Trophoblast cell (in vitro differentiated cells and primary cell): ENCODE data around the gene ANO10.
A peak's percentile ranks its signal among the peaks of the same experiment; 100 is the strongest.
"Not testable (repeated sequence)": the region's sequence is repeated elsewhere in the genome, so short reads cannot be mapped to it uniquely, and the experiment has no call there.

ENCODE experiments used
- DNase-seq, 2 donors: peaks; one replicate each; pipeline ENCODE4 v3.0.0-alpha.2; 2016
- H2AFZ ChIP-seq: 2 replicates; pipeline ENCODE4 v1.6.1; 2013; ENCODE audit warnings: low read length, moderate library complexity, mild to moderate bottlenecking; ENCODE audit not compliant: insufficient read depth, poor library complexity
- H2AK5ac ChIP-seq: 2 replicates; pipeline ENCODE4 v1.6.1; 2013; ENCODE audit warnings: mild to moderate bottlenecking, low read length
- H2BK120ac ChIP-seq: 2 replicates; pipeline ENCODE4 v1.6.1; 2013; ENCODE audit warnings: low read length, mild to moderate bottlenecking, moderate library complexity; ENCODE audit not compliant: insufficient read depth, poor library complexity
- H2BK12ac ChIP-seq: 2 replicates; pipeline ENCODE4 v1.6.1; 2013; ENCODE audit warnings: mild to moderate bottlenecking, low read length, moderate library complexity
- H2BK5ac ChIP-seq: 2 replicates; pipeline ENCODE4 v1.6.1; 2013; ENCODE audit warnings: low read length, low read depth, moderate library complexity, mild to moderate bottlenecking; ENCODE audit not compliant: poor library complexity
- H3K14ac ChIP-seq: 2 replicates; pipeline ENCODE4 v1.6.1; 2013; ENCODE audit warnings: mild to moderate bottlenecking, low read length
- H3K18ac ChIP-seq: 2 replicates; pipeline ENCODE4 v1.6.1; 2013; ENCODE audit warnings: mild to moderate bottlenecking, low read length
- H3K23ac ChIP-seq: 2 replicates; pipeline ENCODE4 v1.6.1; 2013; ENCODE audit warnings: low read length
- H3K27ac ChIP-seq: 2 replicates; pipeline ENCODE4 v1.5.1; 2013; ENCODE audit warnings: low read depth, mild to moderate bottlenecking, inconsistent platforms, low read length, moderate library complexity
- H3K27me3 ChIP-seq: 2 replicates; pipeline ENCODE4 v1.6.1; 2013; ENCODE audit warnings: inconsistent platforms, mild to moderate bottlenecking, low read length, moderate library complexity; ENCODE audit not compliant: insufficient read depth
- H3K36me3 ChIP-seq, 2 experiments: 1 replicate in 1 of 2; 2 replicates in 1 of 2; pipeline ENCODE4 v1.6.1; 2013; ENCODE audit warnings: low read length in 2 of 2, mild to moderate bottlenecking in 2 of 2, moderate library complexity in 1 of 2; ENCODE audit not compliant: insufficient read depth in 2 of 2, control insufficient read depth in 1 of 2
- H3K4ac ChIP-seq: 2 replicates; pipeline ENCODE4 v1.6.1; 2013; ENCODE audit warnings: low read depth, mild to moderate bottlenecking, low read length, moderate library complexity
- H3K4me1 ChIP-seq, 2 experiments: 1 replicate in 1 of 2; 2 replicates in 1 of 2; pipeline ENCODE4 v1.6.1; 2013; ENCODE audit warnings: low read length in 2 of 2, mild to moderate bottlenecking in 2 of 2, moderate library complexity in 1 of 2; ENCODE audit not compliant: insufficient read depth in 2 of 2, control insufficient read depth in 1 of 2
- H3K4me2 ChIP-seq: 2 replicates; pipeline ENCODE4 v1.6.1; 2013; ENCODE audit warnings: inconsistent platforms, mild to moderate bottlenecking, low read length, moderate library complexity
- H3K4me3 ChIP-seq: 2 replicates; pipeline ENCODE4 v1.5.1; 2013; ENCODE audit warnings: mild to moderate bottlenecking, low read depth, low read length, inconsistent platforms
- H3K79me1 ChIP-seq: one replicate; pipeline ENCODE4 v1.6.1; 2013; ENCODE audit warnings: low read length
- H3K79me2 ChIP-seq: 2 replicates; pipeline ENCODE4 v1.6.1; 2013; ENCODE audit warnings: low read length, mild to moderate bottlenecking; ENCODE audit not compliant: control insufficient read depth, insufficient read depth, poor library complexity
- H3K9ac ChIP-seq: 2 replicates; pipeline ENCODE4 v1.6.1; 2013; ENCODE audit warnings: mild to moderate bottlenecking, low read length
- H3K9me3 ChIP-seq: 2 replicates; pipeline ENCODE4 v1.6.1; 2013; ENCODE audit warnings: low read depth, mild to moderate bottlenecking, control low read depth, inconsistent platforms, low read length; ENCODE audit not compliant: insufficient read depth
- H4K12ac ChIP-seq: 2 replicates; pipeline ENCODE4 v1.6.1; 2013; ENCODE audit warnings: low read depth, mild to moderate bottlenecking, low read length, moderate library complexity
- H4K8ac ChIP-seq: 2 replicates; pipeline ENCODE4 v1.6.1; 2013; ENCODE audit warnings: low read depth, mild to moderate bottlenecking, low read length, moderate library complexity
- H4K91ac ChIP-seq: one replicate; pipeline ENCODE4 v1.6.1; 2013; ENCODE audit warnings: low read depth, mild to moderate bottlenecking, low read length, moderate library complexity
- WGBS: extraction: QIAGEN DNeasy Blood & Tissue Kit; methylation state at CpG from one replicate; pipeline ENCODE4 v1.1.7; 2013; ENCODE audit warnings: missing lambda C conversion rate; ENCODE audit not compliant: insufficient read length, insufficient coverage; ENCODE audit errors: extremely low coverage; 5-methylcytosine and 5-hydroxymethylcytosine counted together

Gene ANO10

GRCh38 chr3:43481375-43481774 is 140.4 kb downstream of the ANO10 start:
- Histone ChIP-seq H3K4me2 (peak overlapping the region; percentile 31), H3K14ac (no peak overlapping the region), H3K9me3 (peaks cover 2% of the 10 kb centered on the region), H3K79me2 (peaks cover 2% of the 10 kb centered on the region), H4K12ac (no peak overlapping the region), H2BK5ac (no peak overlapping the region), H3K4me1 (peaks cover 2 to 18% of the 10 kb centered on the region in 2 experiments), H3K18ac (no peak overlapping the region), H3K4ac (no peak overlapping the region), H4K91ac (no peak overlapping the region), H2BK12ac (no peak overlapping the region), H2BK120ac (no peak overlapping the region), H2AK5ac (no peak overlapping the region), H3K9ac (no peak overlapping the region), H3K4me3 (no peak overlapping the region), H3K27ac (peak overlapping the region; percentile 33), H3K27me3 (no peaks in the 10 kb centered on the region), H3K36me3 (peaks cover 0 to 8% of the 10 kb centered on the region in 2 experiments), H2AFZ (no peak overlapping the region), H3K79me1 (peaks cover 6% of the 10 kb centered on the region), H4K8ac (no peak overlapping the region), H3K23ac (no peak overlapping the region)
- DNase-seq, result peak in 1 of 2 donors; percentile 43

GRCh38 chr3:43478839-43479238 is 143.0 kb downstream of the ANO10 start:
- not testable (repeated sequence) for H3K4me2 ChIP-seq, H3K18ac ChIP-seq, H2BK120ac ChIP-seq, H2AK5ac ChIP-seq, H3K79me2 ChIP-seq, H4K8ac ChIP-seq, H4K91ac ChIP-seq, H3K14ac ChIP-seq, H3K79me1 ChIP-seq, H2BK5ac ChIP-seq, H3K23ac ChIP-seq, H3K4me3 ChIP-seq, H3K4ac ChIP-seq, H3K9ac ChIP-seq, H3K36me3 ChIP-seq, H2BK12ac ChIP-seq, H4K12ac ChIP-seq, H3K9me3 ChIP-seq, DNase-seq, H3K27ac ChIP-seq, H3K27me3 ChIP-seq, H2AFZ ChIP-seq
- peaks cover 2 to 18% of the 10 kb centered on the region in 2 experiments for H3K4me1 ChIP-seq
- WGBS, result no CpG with 5 or more reads among the region's 2 CpGs

GRCh38 chr3:43478118-43478785 is 143.6 kb downstream of the ANO10 start:
- Histone ChIP-seq H3K9ac (no peak overlapping the region), H3K27me3 (no peaks in the 10 kb centered on the region), H3K36me3 (no peaks in the 10 kb centered on the region), H3K23ac (no peak overlapping the region), H2BK120ac (no peak overlapping the region), H3K18ac (no peak overlapping the region), H4K12ac (no peak overlapping the region), H3K79me2 (peaks cover 2% of the 10 kb centered on the region), H3K9me3 (no peaks in the 10 kb centered on the region), H3K4ac (no peak overlapping the region), H2AK5ac (no peak overlapping the region), H3K27ac (no peak overlapping the region), H3K4me1 (peaks cover 3 to 21% of the 10 kb centered on the region in 2 experiments), H3K14ac (no peak overlapping the region), H4K91ac (no peak overlapping the region), H3K4me2 (no peak overlapping the region), H3K79me1 (peaks cover 6% of the 10 kb centered on the region), H2BK5ac (no peak overlapping the region), H2AFZ (no peak overlapping the region), H4K8ac (no peak overlapping the region), H3K4me3 (no peak overlapping the region), H2BK12ac (no peak overlapping the region)
- no peak for DNase-seq
- no CpG with 5 or more reads among the region's 1 CpG for WGBS

GRCh38 chr3:43477600-43477999 is 144.2 kb downstream of the ANO10 start:
- no CpG with 5 or more reads among the region's 6 CpGs for WGBS

More at GRCh38 chr3:43477600-43477999, 144.2 kb downstream of the ANO10 start:
- no peak overlapping the region for H2BK12ac ChIP-seq
- no peak overlapping the region for H2BK120ac ChIP-seq
- H3K27me3 ChIP-seq, result no peaks in the 10 kb centered on the region
- no peak overlapping the region for H3K18ac ChIP-seq
- no peak overlapping the region for H2BK5ac ChIP-seq
- H3K4me1 ChIP-seq, result peaks cover 3 to 22% of the 10 kb centered on the region in 2 experiments
- no peaks in the 10 kb centered on the region for H3K36me3 ChIP-seq
- H3K4ac ChIP-seq, result no peak overlapping the region
- no peak overlapping the region for H3K9ac ChIP-seq
- H3K79me2 ChIP-seq, result peaks cover under 1% of the 10 kb centered on the region
- H2AFZ ChIP-seq, result no peak overlapping the region
- H3K27ac ChIP-seq, result no peak overlapping the region
- H3K79me1 ChIP-seq, result peaks cover 6% of the 10 kb centered on the region
- no peak overlapping the region for H3K4me3 ChIP-seq
- H3K23ac ChIP-seq, result no peak overlapping the region
- peak overlapping the region; percentile 46 for H4K91ac ChIP-seq
- no peak overlapping the region for H3K14ac ChIP-seq
- no peak overlapping the region for H4K8ac ChIP-seq
- no peak overlapping the region for H3K4me2 ChIP-seq
- no peak overlapping the region for H4K12ac ChIP-seq
- H2AK5ac ChIP-seq, result no peak overlapping the region
- H3K9me3 ChIP-seq, result no peaks in the 10 kb centered on the region
- no peak for DNase-seq
